ENCODE data around the gene BDH1.
"Not testable (repeated sequence)": the region's sequence is repeated elsewhere in the genome, so short reads cannot be mapped to it uniquely, and the experiment has no call there.

The BDH1 gene

DNA sequence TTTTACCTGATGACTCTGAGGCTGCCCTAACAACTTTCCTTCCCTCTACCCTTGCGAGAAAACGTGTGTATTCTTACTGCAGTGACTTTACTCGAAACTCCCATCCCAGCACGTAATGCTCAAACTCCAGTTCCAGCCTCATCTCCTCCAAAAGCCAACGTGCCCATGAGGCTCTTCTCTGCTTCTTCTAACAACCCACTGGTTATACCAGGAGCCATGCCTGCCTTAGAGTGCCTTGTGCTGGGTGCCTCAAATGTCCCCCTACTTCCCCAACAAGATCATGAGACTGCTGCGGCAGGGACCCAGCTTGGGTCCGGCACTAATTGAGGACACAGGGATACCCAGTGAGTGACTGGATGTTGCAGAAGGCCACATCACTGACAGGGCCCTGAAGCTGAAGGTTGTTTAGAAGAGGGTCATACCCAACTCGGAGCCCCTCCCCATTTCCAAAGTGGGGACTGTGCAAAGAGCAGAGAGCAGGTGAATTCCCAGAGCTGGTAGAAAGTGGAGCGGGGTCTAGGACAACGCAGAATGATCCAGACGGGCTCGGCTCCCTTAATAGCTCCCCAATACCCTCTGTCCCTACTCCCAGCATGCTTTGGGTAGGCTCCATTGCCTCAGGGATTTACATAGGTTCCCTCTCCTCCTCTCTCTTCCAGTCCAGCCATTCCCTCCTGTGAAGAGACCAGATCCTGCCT is 71.4 kb downstream of the BDH1 start:
- DNase-seq, result no peak

DNA sequence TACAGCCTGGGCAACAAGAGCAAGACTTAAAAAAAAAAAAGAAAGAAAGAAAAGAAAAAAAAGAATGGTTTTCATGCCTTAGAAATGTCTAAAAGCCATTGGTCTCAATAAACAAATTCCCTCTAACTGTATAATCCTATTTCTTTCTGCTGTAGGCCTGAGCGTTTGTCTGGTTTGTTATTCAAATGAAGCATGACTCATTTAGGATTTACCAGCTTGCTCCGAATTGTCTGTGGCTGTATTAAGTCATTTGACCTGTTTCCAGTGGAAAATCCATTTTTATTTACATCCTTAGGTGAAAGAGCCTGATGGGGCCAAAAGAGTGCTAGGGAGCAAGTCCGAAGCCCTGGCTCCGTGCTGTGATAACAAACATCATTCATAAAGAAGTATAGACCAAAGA is 73.8 kb downstream of the BDH1 start:
- DNase-seq, result no peak

DNA sequence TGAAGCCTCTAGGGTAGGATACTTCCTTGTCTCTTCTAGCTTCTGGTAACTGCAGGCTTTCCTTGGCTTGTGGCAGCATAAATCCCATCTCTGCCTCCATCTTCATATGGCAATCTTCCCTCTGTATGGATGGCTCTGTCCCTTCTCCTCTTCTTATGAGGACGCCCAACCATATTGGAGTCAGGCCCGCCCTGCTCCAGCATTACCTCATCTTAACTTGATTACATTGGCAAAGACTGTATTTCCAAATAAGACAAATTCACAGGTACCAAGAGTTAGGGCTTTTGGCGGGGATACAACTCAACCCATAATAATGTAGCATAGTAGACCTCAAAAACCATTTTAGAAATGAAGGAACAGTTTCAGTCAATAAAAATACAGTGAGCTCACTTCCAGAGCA is 75.4 kb downstream of the BDH1 start:
- DNase-seq, result no peak

DNA sequence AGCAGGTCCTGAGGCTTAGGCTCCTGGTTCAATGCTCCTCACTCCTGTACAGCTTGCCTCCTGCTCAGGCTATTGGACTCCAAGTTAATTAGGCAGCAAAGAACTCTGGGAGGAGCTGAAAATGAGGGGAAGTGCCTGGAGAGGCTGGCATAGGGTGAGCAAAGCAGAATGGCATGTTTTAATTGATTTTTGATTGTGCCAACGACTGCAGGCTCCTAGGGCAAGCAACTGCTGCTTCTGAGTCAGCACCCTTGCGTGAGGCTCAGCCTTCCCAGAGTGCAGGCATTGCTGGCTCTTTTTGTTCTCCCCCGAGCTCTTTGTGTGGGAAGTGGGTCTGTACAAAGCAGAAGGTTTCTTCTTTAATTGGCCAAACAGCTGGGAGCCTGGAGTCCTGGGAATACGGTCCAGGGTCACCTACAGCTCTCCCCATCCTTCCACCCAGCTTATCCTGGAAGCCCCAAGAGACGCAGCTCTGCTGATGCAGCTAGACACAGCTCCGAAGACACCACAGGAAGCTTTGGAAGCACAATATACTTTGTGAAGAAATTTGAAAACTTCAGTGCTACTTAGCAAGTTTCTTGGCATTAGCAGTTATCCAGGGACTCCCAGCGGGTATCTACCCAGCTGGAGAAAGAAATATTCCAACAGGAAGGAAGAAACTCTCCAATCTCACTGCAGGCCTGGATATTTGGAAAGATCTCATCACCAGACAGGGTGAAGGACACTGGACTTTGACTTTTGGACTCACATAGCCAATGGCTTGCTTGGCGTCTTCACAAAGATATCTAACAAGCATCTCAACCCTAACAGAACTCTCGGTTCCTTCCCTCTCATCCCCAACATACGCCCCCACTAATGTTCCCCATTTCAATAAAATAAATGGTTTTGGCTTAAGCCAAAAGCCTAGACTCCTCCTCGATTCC is 76.8 kb downstream of the BDH1 start:
- no peak for DNase-seq

DNA sequence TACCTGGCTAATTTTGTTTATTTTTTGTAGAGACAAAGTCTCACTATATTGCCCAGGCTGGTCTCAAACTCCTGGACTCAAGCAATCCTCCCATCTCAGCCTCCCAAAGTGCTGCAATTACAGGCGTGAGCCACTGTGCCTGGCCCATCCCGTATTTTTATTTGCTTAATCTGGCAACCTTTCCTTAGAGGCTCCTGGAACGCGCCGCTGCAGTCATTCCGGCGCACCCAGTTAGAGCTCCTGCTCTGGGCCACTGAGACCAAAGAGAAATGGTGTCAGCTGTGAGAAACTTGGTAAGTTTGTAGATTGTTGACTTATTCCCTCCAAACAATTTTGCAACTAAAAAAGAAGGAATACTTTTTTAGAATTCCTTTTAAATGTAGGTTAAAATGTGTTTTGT is 78.0 kb downstream of the BDH1 start:
- DNase-seq, result not testable (repeated sequence)

DNA sequence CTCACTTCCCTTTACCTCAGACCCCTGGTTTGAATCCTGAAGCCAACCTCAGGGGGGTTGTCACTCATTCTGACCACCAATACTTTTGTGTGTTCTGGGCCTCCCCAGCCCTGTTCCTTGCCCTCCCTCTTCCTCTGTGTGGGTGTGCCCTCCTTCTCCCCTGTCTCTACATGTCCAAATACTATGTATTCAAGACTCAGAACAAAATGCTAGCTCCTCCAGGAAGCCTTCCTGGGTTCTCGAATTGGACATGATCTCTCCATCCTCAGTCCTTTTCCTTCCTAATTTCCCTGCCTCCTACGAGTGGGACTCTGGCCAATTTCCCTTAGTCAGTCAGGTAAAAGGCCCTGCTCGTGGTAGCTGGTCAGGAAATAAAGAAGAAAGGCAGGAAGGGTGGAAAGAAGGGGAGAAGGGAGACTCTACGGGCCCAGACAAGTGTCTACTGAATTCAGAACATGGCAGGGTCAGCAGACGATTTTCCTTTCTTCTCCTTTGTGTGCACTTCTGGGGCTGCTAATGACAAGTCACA is 79.7 kb downstream of the BDH1 start:
- DNase-seq, result no peak

DNA sequence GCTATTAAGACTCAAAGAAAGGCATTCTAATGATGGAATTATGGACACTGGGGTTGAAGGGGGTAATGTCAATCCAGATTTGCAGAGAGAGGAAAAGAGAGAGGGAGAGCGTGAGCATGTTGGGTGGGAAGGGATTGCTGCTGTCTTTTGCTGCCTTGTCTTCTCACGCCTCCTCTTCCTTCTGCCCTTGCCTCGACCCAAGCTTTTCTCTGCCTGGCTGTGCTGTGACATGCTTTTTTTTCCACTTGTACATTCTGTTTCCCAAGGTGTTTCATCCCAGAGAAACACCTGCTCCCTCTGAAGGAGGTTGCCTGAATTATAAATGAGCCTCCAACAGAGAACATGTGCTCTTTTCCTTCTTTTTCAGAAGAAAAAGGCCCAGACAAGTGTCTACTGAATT is 80.3 kb downstream of the BDH1 start:
- DNase-seq, result no peak

DNA sequence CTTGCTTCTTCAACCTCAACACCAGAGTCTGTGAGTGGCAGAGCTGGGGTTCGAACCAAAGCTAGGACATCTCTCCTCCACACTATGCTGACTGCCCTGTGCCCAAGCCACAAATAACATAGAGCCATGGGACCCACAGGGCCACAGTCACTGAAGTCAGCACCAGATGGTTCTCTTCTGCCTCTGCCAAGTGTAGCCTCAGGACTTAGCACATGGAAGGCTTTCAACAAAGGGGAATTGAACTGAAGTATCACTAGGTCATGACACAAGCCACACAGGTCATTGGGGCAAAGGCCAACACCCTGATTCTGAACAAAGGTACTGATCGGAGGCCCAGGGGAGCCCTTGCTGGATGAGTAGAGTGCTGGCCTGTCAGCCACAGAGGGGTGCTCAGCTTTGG is 83.6 kb downstream of the BDH1 start:
- no peak for DNase-seq

DNA sequence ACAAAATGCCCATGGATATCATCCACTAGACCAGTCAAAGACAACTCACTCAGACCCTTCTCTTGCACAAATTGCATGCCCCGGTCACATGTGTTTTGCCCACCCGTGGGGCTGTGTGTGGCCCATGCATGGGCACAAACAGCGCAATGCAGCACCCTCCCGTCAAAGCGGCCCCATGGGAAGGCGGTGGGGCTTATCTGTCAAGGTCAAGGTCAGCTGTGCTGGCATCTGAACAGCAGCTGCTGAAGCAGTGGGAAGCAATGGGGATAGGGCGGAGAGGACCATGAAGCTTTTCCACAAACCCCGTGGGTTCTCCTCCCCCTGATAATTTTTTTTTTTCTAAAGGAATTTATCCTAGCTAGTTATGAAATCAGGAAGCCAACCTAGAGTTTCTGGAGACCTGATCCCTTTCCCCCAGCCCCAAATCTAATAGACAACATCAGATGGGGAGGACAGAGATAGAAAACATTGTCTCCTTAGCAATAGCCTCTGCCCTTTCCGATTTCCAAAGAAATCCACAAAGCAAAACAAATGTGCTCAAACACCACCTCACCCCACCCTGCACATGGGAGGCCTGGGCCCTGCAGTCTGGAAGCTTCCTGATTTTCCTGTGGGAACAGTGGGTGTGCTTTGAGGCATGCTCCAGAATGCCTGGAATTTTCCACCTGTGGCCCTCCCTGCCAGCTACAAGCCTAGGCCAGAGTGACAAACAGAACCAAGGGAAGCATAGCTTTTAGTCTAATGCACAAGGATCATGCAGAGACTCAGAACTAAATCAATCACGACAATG is 84.4 kb downstream of the BDH1 start:
- DNase-seq, result no peak

DNA sequence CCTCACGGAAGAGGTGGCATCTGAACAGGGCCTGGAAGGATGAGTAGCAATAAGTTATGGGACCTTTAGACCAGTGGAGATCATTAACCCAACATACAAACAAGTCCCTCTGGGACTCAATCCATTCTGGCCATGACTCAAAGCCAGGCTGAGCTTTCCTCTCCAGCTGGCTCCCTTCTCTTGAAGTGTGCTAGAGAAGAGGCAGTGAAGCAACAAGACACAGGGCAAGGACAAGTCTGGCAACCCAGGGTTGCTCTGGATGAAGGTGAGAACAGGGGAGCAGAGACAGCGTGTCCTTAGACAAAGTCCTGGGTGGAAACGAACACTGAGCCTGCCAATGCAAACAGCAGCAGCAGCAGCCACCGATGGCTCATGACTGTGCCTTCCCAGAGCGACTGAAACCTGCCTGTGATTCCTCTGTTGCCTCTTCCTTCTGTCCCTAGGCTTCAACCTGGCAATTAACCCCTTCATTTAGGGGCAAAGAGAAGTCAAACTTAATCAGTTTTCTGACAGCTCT is 86.8 kb downstream of the BDH1 start:
- no peak for DNase-seq

DNA sequence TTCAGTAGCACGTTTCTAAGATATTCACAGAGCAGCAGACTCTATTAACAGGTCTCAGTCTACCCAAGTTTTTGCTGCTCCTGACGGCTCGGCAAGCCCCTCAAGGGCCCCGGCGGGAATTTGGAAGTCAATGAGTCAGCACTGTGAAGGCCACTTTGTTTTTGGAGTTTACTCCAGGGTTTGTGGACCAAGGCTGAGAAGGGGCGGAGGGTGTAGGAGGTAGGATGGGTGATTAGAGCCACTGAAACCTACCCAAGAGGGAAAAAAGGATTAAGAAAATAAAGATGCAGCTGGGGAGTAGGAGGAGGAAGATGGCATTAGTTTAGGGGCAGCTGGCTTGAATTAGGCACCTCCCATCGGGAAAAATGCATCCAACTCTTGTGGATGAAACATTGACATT is 87.6 kb downstream of the BDH1 start:
- no peak for DNase-seq

DNA sequence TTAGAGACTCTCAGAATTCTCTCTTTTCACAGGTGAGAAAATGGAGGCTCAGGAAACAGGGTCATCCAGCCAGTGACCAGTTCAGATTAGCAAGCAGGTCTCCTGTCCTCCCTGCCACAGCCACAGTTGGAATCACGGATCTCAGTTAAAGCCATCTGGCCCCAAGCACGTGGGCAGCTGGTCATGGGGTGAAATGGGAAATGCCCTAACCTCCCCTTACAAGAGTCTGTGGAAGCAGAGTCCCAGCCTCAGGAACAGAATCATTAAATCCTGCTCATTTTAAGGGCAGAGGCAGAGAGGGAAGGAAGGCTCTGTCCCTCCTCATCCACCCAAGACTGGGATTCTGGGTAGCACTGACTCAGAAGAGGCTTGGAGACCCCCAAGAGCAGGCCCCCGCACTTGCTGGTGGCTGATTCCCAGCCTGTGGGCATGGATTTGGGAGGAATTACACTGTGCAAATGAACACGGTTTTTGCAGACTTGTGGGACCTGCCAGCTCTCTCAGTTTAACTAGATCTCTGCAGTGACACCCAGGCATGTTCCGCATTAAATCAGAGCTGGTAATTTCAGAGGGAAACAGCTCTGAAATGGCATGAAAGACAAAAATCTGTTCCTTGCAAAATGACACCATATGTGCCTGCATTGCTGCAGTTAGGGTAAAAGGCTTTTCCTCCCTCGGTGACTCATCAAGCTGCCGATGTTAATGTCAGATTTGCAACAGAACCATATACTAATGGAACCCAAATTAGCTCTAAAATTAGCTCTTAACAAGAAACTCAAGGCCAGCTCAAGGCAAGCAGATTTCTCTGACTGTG is 89.0 kb downstream of the BDH1 start:
- DNase-seq, result no peak

DNA sequence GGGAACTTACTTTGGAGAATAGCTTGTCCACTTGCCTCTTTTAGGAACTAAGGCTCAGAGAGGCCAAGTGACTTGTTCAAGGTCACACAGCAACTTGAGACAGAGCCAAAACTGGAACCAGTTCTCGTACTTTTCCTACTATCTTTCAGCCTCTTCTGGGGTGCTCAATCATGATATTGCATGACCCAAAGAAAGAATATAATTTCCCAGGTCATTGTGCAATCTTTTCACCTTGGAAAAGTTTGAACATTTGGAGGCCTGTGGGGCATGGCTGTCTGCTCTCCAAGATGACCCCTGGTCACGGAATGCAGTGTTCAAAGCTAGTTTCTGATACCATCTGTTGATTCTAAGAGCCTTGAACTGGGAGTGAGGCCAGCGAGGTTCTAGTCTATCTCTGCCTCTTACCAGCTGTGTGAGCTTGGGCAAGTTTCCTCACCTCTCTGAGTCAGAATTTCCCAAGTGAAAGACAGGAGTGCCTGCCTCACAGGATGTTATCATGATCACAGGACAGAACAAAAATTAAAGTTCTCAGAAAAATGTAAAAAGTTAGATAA is 89.7 kb downstream of the BDH1 start:
- no peak for DNase-seq

DNA sequence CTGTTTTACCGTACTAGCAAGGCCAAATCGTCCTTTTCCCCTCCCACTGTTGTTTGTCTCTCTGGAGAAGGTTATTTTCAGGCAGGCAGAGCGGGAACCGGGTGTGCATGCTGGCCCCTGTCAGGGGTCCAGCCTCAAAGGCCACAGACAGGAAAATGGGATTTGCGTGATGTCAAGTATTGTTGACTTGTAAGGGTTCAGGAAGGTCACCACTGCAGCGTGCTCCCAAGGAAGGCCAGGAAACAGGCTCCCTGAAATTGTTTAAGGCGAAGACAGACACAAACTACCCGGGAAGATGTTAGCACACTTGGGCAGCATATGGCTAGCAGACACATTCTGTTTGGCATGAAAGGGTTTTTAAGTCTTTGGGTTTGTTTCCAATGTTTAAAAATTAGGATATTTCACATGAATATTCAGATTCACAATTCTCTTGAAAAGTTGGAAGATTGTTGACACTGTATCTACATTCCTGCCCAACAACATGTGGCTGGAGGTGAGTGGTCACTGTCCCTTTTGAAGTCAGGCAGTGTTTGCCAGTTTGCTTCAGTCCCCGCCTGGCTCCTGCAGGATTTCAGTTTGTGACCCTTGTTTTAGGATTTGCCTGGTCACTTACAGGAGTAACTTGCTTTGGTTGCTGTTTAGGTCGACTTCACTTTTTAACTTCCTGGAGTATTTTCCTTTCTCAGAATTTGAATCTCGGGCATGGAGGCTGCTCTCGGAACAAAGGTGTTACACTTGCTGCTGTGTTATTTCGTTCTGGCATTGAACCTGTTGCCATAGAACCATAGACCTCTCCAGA is 90.4 kb downstream of the BDH1 start:
- no peak for DNase-seq

DNA sequence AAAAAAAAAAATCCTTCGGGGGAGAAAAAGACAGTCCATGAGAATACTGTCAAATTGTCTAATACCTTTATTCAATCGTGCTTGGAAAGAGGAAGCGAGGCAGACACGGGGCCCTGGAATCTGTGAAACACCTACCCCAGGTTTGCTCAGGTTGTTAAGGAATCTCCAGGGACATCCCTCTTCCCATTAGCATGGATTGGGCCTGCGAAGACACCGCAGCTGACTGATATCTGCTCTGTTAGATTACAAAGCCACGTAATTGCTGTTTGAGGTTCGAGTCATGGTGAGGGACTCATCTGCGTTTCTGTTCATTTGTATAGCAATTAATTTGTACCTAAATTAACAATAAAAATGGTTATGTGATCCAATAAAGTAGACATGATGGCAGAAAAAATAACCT is 91.0 kb downstream of the BDH1 start:
- DNase-seq, result no peak

DNA sequence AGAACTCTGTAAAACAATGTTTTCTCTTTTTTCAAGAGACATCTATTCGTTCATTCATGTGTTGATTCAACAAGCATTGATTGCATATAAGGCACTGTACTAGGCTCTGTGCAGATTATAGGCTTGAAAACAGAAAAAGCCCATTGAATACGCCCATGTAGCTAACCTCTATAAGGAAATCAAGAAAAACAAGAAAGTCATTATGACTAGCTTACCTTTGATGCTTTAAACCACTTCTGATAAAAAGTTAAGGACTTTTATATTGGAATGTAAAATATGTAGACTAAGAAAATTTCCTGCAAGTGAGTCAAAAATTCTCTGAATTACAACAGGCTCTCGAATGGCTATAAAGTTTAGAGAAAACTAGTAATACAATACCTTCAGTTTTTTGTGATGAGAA is 92.5 kb downstream of the BDH1 start:
- DNase-seq, result no peak

DNA sequence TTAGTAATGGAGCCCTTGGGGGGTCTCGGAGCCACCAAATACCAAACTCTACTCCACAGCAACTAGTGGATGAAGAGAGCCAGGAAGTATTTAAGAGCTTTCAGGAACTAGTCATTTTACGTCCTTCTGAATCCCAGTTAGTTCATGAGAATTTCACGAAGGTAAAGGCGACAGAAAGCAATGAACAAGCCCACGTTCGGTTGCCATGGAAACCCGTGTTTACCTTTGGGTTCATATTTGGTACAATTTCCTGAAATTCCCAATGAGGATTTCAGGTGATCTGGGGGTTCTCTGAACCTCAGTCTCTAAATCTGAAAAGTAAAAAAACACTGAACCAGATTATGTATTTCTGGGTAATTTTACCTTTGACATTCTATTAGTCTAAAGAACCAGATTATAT is 93.0 kb downstream of the BDH1 start:
- DNase-seq, result no peak

DNA sequence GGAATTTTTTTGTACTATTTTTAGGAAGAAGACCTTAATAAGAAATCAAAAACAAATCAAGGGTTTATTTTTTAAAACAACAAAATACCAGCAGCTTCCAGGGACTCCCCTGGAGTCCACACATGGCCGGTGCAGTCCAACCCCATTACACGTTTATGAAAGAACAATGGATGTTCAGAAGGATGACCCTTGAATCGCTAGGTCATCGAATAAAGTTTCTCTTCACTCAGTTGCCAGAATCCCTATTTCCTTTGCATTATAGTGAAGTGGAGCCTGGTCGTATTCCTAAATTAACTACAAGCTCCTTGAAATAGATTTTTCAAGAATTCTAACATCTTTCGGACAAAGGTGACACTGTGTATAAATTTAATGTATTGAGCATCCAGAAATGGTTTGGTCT is 95.1 kb downstream of the BDH1 start:
- DNase-seq, result no peak

DNA sequence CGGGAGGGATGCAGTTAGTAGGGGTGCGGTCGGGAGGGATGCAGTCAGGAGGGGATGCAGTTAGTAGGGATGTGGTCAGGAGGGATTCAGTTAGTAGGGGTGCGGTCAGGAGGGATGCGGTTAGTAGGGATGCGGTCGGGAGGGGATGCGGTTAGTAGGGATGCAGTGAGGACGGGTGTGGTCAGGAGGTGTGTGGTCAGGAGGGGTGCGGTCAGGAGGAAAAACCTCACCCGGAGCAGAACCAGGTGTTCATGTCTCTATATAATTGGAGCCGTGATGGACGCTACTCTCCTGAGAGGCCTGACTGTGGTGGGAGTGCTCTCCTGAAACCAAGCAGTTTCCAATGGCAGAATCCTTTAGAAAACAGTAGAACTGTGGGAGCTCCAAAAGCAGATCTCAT is 95.8 kb downstream of the BDH1 start:
- DNase-seq, result no peak

Data from NCI-H2227 treated with DMSO at 0.1 percent for 48 hours (cell line).